GM19043 (cell line): ENCODE measurements around the gene AASS.
"Not testable (repeated sequence)": the region's sequence is repeated elsewhere in the genome, so short reads cannot be mapped to it uniquely, and the experiment has no call there.

Source experiments
- ATAC-seq: cut with Tn5 transposase; IDR thresholded peaks from one replicate; pipeline ENCODE4 v1.9.1; 2021; ENCODE audit warnings: low read depth; ENCODE audit not compliant: unreplicated experiment

The AASS gene

GRCh38 chr7:122143751-122144711 lies at the start of gene AASS:
Gene AASS (minus strand): TSS chr7:122144249. CDS start chr7:122133726, 10,523 bp downstream.
- ATAC-seq: peak; percentile 99

- no peak for ATAC-seq
These were observed 44.7 kb upstream of the AASS start for GRCh38 chr7:122188785-122189184.

GRCh38 chr7:122183106-122183505 lies 39.1 kb upstream of the AASS start:
- no peak for ATAC-seq

GRCh38 chr7:122182081-122182480 lies 38.0 kb upstream of the AASS start:
- no peak for ATAC-seq

- not testable (repeated sequence) for ATAC-seq
These were observed 28.1 kb upstream of the AASS start for GRCh38 chr7:122172144-122172543.

- no peak for ATAC-seq
These were observed 22.7 kb upstream of the AASS start for GRCh38 chr7:122166740-122167139.

- no peak for ATAC-seq
These were observed 22.2 kb upstream of the AASS start for GRCh38 chr7:122166275-122166674.

- ATAC-seq: no peak
These were observed 17.6 kb upstream of the AASS start for GRCh38 chr7:122161628-122162027.

GRCh38 chr7:122155566-122155965 lies 11.5 kb upstream of the AASS start:
- no peak for ATAC-seq

GRCh38 chr7:122148878-122149277 lies 4.8 kb upstream of the AASS start:
- no peak for ATAC-seq

GRCh38 chr7:122148081-122148480 lies 4.0 kb upstream of the AASS start:
- no peak for ATAC-seq

- no peak for ATAC-seq
These were observed 2.0 kb upstream of the AASS start for GRCh38 chr7:122145937-122146645.

- ATAC-seq: no peak
These were observed 686 bp downstream of the AASS start for GRCh38 chr7:122143376-122143750.

GRCh38 chr7:122140918-122141317 lies 3.1 kb downstream of the AASS start:
- ATAC-seq: no peak

- no peak for ATAC-seq
These were observed 6.6 kb downstream of the AASS start for GRCh38 chr7:122137251-122138077.

- ATAC-seq: no peak
These were observed 7.3 kb downstream of the AASS start for GRCh38 chr7:122136639-122137245.

GRCh38 chr7:122136078-122136477 lies 8.0 kb downstream of the AASS start:
- ATAC-seq: no peak

GRCh38 chr7:122135275-122135674 lies 8.8 kb downstream of the AASS start:
- no peak for ATAC-seq

- ATAC-seq: not testable (repeated sequence)
These were observed 9.3 kb downstream of the AASS start for GRCh38 chr7:122134793-122135192.

- ATAC-seq: no peak
These were observed 10.6 kb downstream of the AASS start for GRCh38 chr7:122133477-122133876.
